ENCODE results near the gene NELFCD. TPM values are rescaled to one million over a fixed set of nuclear protein-coding genes. Genes with fewer than 3 reads are reported as not detected.

Gene NELFCD
- total RNA-seq, 1 donor from 2014 or later: 27.4 TPM

GRCh38 chr20:58969439-58969838 lies 11.6 kb upstream of the NELFCD start:
- no peak for TF ChIP-seq CTCF (IDR thresholded peaks at IDR 0.05; ENCODE audit: insufficient read depth, low read length, severe bottlenecking)
- FAIRE-seq: no peak
- Histone ChIP-seq H3K27me3 (ENCODE audit: control insufficient read depth, insufficient read depth, low read length) (no peaks in the 10 kb centered on the region), H3K36me3 (ENCODE audit: control insufficient read depth, insufficient read depth, low read length) (no peaks in the 10 kb centered on the region), H3K4me3 (ENCODE audit: low read depth, low read length) (no peak overlapping the region)
- no peak for DNase-seq (ENCODE audit: low read depth)

- FAIRE-seq (no peak), DNase-seq (ENCODE audit: low read depth) (no peak)
- TF ChIP-seq CTCF (IDR thresholded peaks at IDR 0.05; ENCODE audit: insufficient read depth, low read length, severe bottlenecking): no peak
- H3K4me3 ChIP-seq (ENCODE audit: low read depth, low read length): no peak overlapping the region
- H3K36me3 ChIP-seq (ENCODE audit: control insufficient read depth, insufficient read depth, low read length): no peaks in the 10 kb centered on the region
- no peaks in the 10 kb centered on the region for H3K27me3 ChIP-seq (ENCODE audit: control insufficient read depth, insufficient read depth, low read length)
These were observed 10.9 kb upstream of the NELFCD start for GRCh38 chr20:58970146-58970545.

- Histone ChIP-seq H3K27me3 (ENCODE audit: control insufficient read depth, insufficient read depth, low read length) (no peaks in the 10 kb centered on the region), H3K36me3 (ENCODE audit: control insufficient read depth, insufficient read depth, low read length) (no peaks in the 10 kb centered on the region), H3K4me3 (ENCODE audit: low read depth, low read length) (no peak overlapping the region)
- no peak for FAIRE-seq
- no peak for TF ChIP-seq CTCF (IDR thresholded peaks at IDR 0.05; ENCODE audit: insufficient read depth, low read length, severe bottlenecking)
- no peak for DNase-seq (ENCODE audit: low read depth)
These were observed 9.6 kb upstream of the NELFCD start for GRCh38 chr20:58971429-58971828.

GRCh38 chr20:58973179-58973578 lies 7.9 kb upstream of the NELFCD start:
- no peak overlapping the region for H3K4me3 ChIP-seq (ENCODE audit: low read depth, low read length)
- DNase-seq (ENCODE audit: low read depth): no peak
- no peak for FAIRE-seq
- no peaks in the 10 kb centered on the region for H3K27me3 ChIP-seq (ENCODE audit: control insufficient read depth, insufficient read depth, low read length)
- no peak for TF ChIP-seq CTCF (IDR thresholded peaks at IDR 0.05; ENCODE audit: insufficient read depth, low read length, severe bottlenecking)
- H3K36me3 ChIP-seq (ENCODE audit: control insufficient read depth, insufficient read depth, low read length): no peaks in the 10 kb centered on the region

- no peak overlapping the region for H3K4me3 ChIP-seq (ENCODE audit: low read depth, low read length)
- no peak for TF ChIP-seq CTCF (IDR thresholded peaks at IDR 0.05; ENCODE audit: insufficient read depth, low read length, severe bottlenecking)
- no peaks in the 10 kb centered on the region for H3K27me3 ChIP-seq (ENCODE audit: control insufficient read depth, insufficient read depth, low read length)
- DNase-seq (ENCODE audit: low read depth) (no peak), FAIRE-seq (no peak)
- no peaks in the 10 kb centered on the region for H3K36me3 ChIP-seq (ENCODE audit: control insufficient read depth, insufficient read depth, low read length)
These were observed 7.2 kb upstream of the NELFCD start for GRCh38 chr20:58973866-58974265.

GRCh38 chr20:58975353-58975752 lies 5.7 kb upstream of the NELFCD start:
- Histone ChIP-seq H3K4me3 (ENCODE audit: low read depth, low read length) (no peak overlapping the region), H3K27me3 (ENCODE audit: control insufficient read depth, insufficient read depth, low read length) (no peaks in the 10 kb centered on the region), H3K36me3 (ENCODE audit: control insufficient read depth, insufficient read depth, low read length) (no peaks in the 10 kb centered on the region)
- DNase-seq (ENCODE audit: low read depth) (no peak), FAIRE-seq (no peak)
- TF ChIP-seq CTCF (IDR thresholded peaks at IDR 0.05; ENCODE audit: insufficient read depth, low read length, severe bottlenecking): no peak
